ENCODE data around the gene RNF169.

DNA sequence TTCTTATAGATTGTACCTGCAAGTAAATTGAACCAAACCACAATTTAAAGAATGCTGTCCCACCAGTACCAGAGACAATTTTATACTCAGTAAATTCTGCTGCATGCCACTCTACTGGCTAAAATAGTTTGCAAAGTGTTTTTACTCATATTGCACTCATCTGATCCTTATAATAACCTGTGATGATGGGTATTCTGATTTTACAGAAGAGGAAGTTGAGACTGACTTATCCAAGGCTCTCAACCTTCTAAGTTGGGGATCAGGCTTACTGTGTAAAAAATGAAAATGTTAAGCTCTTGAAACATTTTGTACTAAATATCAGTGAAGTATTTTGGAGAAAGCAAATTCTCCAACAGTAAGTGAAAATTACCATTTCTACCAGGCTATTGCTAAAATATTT is 37.9 kb downstream of the RNF169 start:
- TF ChIP-seq, protein P1, sequence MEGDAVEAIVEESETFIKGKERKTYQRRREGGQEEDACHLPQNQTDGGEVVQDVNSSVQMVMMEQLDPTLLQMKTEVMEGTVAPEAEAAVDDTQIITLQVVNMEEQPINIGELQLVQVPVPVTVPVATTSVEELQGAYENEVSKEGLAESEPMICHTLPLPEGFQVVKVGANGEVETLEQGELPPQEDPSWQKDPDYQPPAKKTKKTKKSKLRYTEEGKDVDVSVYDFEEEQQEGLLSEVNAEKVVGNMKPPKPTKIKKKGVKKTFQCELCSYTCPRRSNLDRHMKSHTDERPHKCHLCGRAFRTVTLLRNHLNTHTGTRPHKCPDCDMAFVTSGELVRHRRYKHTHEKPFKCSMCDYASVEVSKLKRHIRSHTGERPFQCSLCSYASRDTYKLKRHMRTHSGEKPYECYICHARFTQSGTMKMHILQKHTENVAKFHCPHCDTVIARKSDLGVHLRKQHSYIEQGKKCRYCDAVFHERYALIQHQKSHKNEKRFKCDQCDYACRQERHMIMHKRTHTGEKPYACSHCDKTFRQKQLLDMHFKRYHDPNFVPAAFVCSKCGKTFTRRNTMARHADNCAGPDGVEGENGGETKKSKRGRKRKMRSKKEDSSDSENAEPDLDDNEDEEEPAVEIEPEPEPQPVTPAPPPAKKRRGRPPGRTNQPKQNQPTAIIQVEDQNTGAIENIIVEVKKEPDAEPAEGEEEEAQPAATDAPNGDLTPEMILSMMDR (IDR thresholded peaks at IDR 0.05) = no peak
- no peak for TF ChIP-seq POLR2A (IDR thresholded peaks at IDR 0.05)
- no peak for TF ChIP-seq POLR2AphosphoS5 (IDR thresholded peaks at IDR 0.05)
